SK-N-SH treated with all-trans-retinoic acid at 6 μM for 48 hours (cell line): ENCODE measurements around the gene CMIP.

Experiments used
- ATAC-seq: fragments of 200-7000 bp; cut with Tn5 transposase; 3 replicates; pipeline ENCODE4 v1.9.1; 2020; ENCODE audit warnings: mild to moderate bottlenecking, moderate library complexity
- BACH2 ChIP-seq: fragments of 250-450 bp; sonication (Bioruptor Pico); IDR thresholded peaks from 2 replicates; pipeline ENCODE4 v1.9.0; 2021; ENCODE audit warnings: mild to moderate bottlenecking, borderline replicate concordance
- CREB5 ChIP-seq: fragments of 250-450 bp; sonication (Bioruptor Pico); IDR thresholded peaks from 2 replicates; pipeline ENCODE4 v1.5.1; 2020; ENCODE audit warnings: low read depth, mild to moderate bottlenecking, moderate library complexity
- CSDC2 ChIP-seq: fragments of 250-450 bp; sonication (Bioruptor Pico); IDR thresholded peaks from 2 replicates; pipeline ENCODE4 v1.5.0; 2020; ENCODE audit warnings: mild to moderate bottlenecking, moderate library complexity
- CSRNP3 ChIP-seq: fragments of 250-450 bp; sonication (Bioruptor Pico); IDR thresholded peaks from 2 replicates; pipeline ENCODE4 v1.5.1; 2021; ENCODE audit warnings: mild to moderate bottlenecking, moderate library complexity
- ESRRG ChIP-seq: fragments of 250-450 bp; sonication (Bioruptor Pico); IDR thresholded peaks from 2 replicates; pipeline ENCODE4 v1.6.1; 2021; ENCODE audit warnings: mild to moderate bottlenecking
- GLIS3 ChIP-seq: fragments of 250-450 bp; sonication (Bioruptor Pico); IDR thresholded peaks from 2 replicates; pipeline ENCODE4 v1.5.0; 2020; ENCODE audit warnings: mild to moderate bottlenecking, moderate library complexity
- ISL1 ChIP-seq: fragments of 250-450 bp; sonication (Bioruptor Pico); IDR thresholded peaks from 2 replicates; pipeline ENCODE4 v2.1.2; 2022; ENCODE audit warnings: mild to moderate bottlenecking, moderate library complexity
- OSR1 ChIP-seq: fragments of 250-450 bp; sonication (Bioruptor Pico); IDR thresholded peaks from 2 replicates; pipeline ENCODE4 v1.8.0; 2022; ENCODE audit warnings: moderate library complexity, mild to moderate bottlenecking, inconsistent platforms
- PATZ1 ChIP-seq: fragments of 250-450 bp; sonication (Bioruptor Pico); IDR thresholded peaks from 2 replicates; pipeline ENCODE4 v1.8.0; 2020; ENCODE audit warnings: mild to moderate bottlenecking, moderate library complexity, borderline replicate concordance
- POU6F1 ChIP-seq: fragments of 250-450 bp; sonication (Bioruptor Pico); IDR thresholded peaks from 2 replicates; pipeline ENCODE4 v1.8.0; 2021; ENCODE audit warnings: low read depth, mild to moderate bottlenecking, moderate library complexity, borderline replicate concordance
- PPARA ChIP-seq: fragments of 250-450 bp; sonication (Bioruptor Pico); IDR thresholded peaks from 2 replicates; pipeline ENCODE4 v1.5.0; 2020; ENCODE audit warnings: mild to moderate bottlenecking, borderline replicate concordance
- RARB ChIP-seq: fragments of 250-450 bp; sonication (Bioruptor Pico); IDR thresholded peaks from 2 replicates; pipeline ENCODE4 v1.8.0; 2021; ENCODE audit warnings: mild to moderate bottlenecking, moderate library complexity
- SNAI2 ChIP-seq: fragments of 250-450 bp; sonication (Bioruptor Pico); IDR thresholded peaks from 2 replicates; pipeline ENCODE4 v1.5.0; 2020; ENCODE audit warnings: mild to moderate bottlenecking, moderate library complexity
- TCF4 ChIP-seq: fragments of 250-450 bp; sonication (Bioruptor Pico); IDR thresholded peaks from 2 replicates; pipeline ENCODE4 v1.8.0; 2021; ENCODE audit warnings: mild to moderate bottlenecking, moderate library complexity, borderline replicate concordance
- TSHZ2 ChIP-seq: fragments of 250-450 bp; sonication (Bioruptor Pico); IDR thresholded peaks from 2 replicates; pipeline ENCODE4 v1.5.0; 2020; ENCODE audit warnings: mild to moderate bottlenecking, moderate library complexity
- ZC3H10 ChIP-seq: fragments of 250-450 bp; sonication (Bioruptor Pico); IDR thresholded peaks from 2 replicates; pipeline ENCODE4 v1.5.1; 2021; ENCODE audit warnings: mild to moderate bottlenecking, moderate library complexity
- ZFP3 ChIP-seq: fragments of 250-450 bp; sonication (Bioruptor Pico); IDR thresholded peaks from 2 replicates; pipeline ENCODE4 v1.5.0; 2020; ENCODE audit warnings: mild to moderate bottlenecking, moderate library complexity
- ZNF565 ChIP-seq: fragments of 450-650 bp; formaldehyde crosslinking; conservative IDR thresholded peaks from 2 replicates; pipeline ENCODE4 v1.5.0; 2020; ENCODE audit warnings: low read depth, mild to moderate bottlenecking, moderate library complexity
- ZNF70 ChIP-seq: fragments of 450-650 bp; formaldehyde crosslinking; IDR thresholded peaks from 2 replicates; pipeline ENCODE4 v1.5.0; 2020; ENCODE audit warnings: mild to moderate bottlenecking, moderate library complexity
- ZNF8 ChIP-seq: fragments of 450-650 bp; formaldehyde crosslinking; IDR thresholded peaks from 2 replicates; pipeline ENCODE4 v1.5.0; 2020; ENCODE audit warnings: mild to moderate bottlenecking, moderate library complexity

CMIP gene

GRCh38 chr16:81696961-81697615, 252.5 kb downstream of the CMIP start:
- TF ChIP-seq CSRNP3 (CRISPR knock-in tag) = no peak
- peak; percentile 80 for ATAC-seq

- no peak for TF ChIP-seq TSHZ2 (CRISPR knock-in tag)
- no peak for TF ChIP-seq ZNF70 (CRISPR knock-in tag)
- no peak for TF ChIP-seq CREB5 (CRISPR knock-in tag)
- TF ChIP-seq OSR1 (CRISPR knock-in tag) = no peak
- TF ChIP-seq ZNF8 (CRISPR knock-in tag) = no peak
- no peak for TF ChIP-seq ZNF565
- TF ChIP-seq GLIS3 = no peak
- TF ChIP-seq PATZ1 = no peak
- TF ChIP-seq SNAI2 (CRISPR knock-in tag) = no peak
- no peak for TF ChIP-seq BACH2
- no peak for ATAC-seq
These were observed 253.2 kb downstream of the CMIP start for GRCh38 chr16:81697616-81698309.

GRCh38 chr16:81698310-81698641, 253.7 kb downstream of the CMIP start:
- TF ChIP-seq BACH2 (no peak), TSHZ2 (CRISPR knock-in tag) (no peak), PATZ1 (no peak), TCF4 (CRISPR knock-in tag) (no peak), ZNF8 (CRISPR knock-in tag) (no peak), CSRNP3 (CRISPR knock-in tag) (no peak), ZC3H10 (no peak), ISL1 (no peak), PPARA (no peak), RARB (CRISPR knock-in tag) (no peak), POU6F1 (CRISPR knock-in tag) (no peak), ZNF565 (no peak), ESRRG (CRISPR knock-in tag) (no peak), GLIS3 (no peak), CSDC2 (CRISPR knock-in tag) (no peak), ZFP3 (CRISPR knock-in tag) (no peak)
- no peak for ATAC-seq
